ENCODE data around the gene SLC5A2. TPM values are rescaled to one million over a fixed set of nuclear protein-coding genes. Genes with fewer than 3 reads are reported as not detected.
"Not testable (repeated sequence)": the region's sequence is repeated elsewhere in the genome, so short reads cannot be mapped to it uniquely, and the experiment has no call there.

The SLC5A2 gene
- total RNA-seq, 2 donors from 2014 or later, result not detected

- no peak for TF ChIP-seq CTCF (IDR thresholded peaks at IDR 0.05)
Observed at GRCh38 chr16:31522071-31522470, 39.1 kb downstream of the SLC5A2 start.

GRCh38 chr16:31523768-31524167 lies 40.8 kb downstream of the SLC5A2 start:
- DNase-seq (ENCODE audit: low spot score); H3K4me3 ChIP-seq; H3K27me3 ChIP-seq; H3K9me3 ChIP-seq; H3K27ac ChIP-seq; H3K4me1 ChIP-seq; H3K36me3 ChIP-seq: not testable (repeated sequence)

More at GRCh38 chr16:31522071-31522470, 39.1 kb downstream of the SLC5A2 start:
- Histone ChIP-seq H3K27ac (no peak overlapping the region), H3K27me3 (no peaks in the 10 kb centered on the region), H3K9me3 (no peaks in the 10 kb centered on the region), H3K4me1 (no peaks in the 10 kb centered on the region), H3K36me3 (no peaks in the 10 kb centered on the region), H3K4me3 (no peak overlapping the region)
- no peak for DNase-seq (ENCODE audit: low spot score)

- DNase-seq (ENCODE audit: low spot score), result no peak
- no peak for TF ChIP-seq CTCF (IDR thresholded peaks at IDR 0.05)
- Histone ChIP-seq H3K27ac (no peak overlapping the region), H3K36me3 (no peaks in the 10 kb centered on the region), H3K27me3 (no peaks in the 10 kb centered on the region), H3K9me3 (no peaks in the 10 kb centered on the region), H3K4me3 (no peak overlapping the region), H3K4me1 (peaks cover 0 to 15% of the 10 kb centered on the region in 2 donors)
Observed at GRCh38 chr16:31525113-31525512, 42.2 kb downstream of the SLC5A2 start.

- Histone ChIP-seq H3K9me3 (no peaks in the 10 kb centered on the region), H3K27ac (no peak within 1 kb of the TSS), H3K4me1 (peaks cover 0 to 15% of the 10 kb centered on the region in 2 donors), H3K4me3 (peak within 1 kb of the TSS in 1 of 2 donors; percentile 49), H3K27me3 (no peaks in the 10 kb centered on the region), H3K36me3 (no peaks in the 10 kb centered on the region)
- no peak for DNase-seq (ENCODE audit: low spot score)
- no peak for TF ChIP-seq CTCF (IDR thresholded peaks at IDR 0.05)
Observed at GRCh38 chr16:31527734-31528274, 44.9 kb downstream of the SLC5A2 start, which contains the start of gene AHSP. TSS of gene AHSP (plus strand) at chr16:31527900. CDS start at chr16:31528140, 240 bp downstream.

GRCh38 chr16:31528523-31529107 lies 45.7 kb downstream of the SLC5A2 start:
- no peaks in the 10 kb centered on the region for H3K27me3 ChIP-seq
- H3K4me3 ChIP-seq, result peak overlapping the region; percentile 33 to 49
- H3K27ac ChIP-seq, result peak overlapping the region in 1 of 2 donors; percentile 10
- no peaks in the 10 kb centered on the region for H3K36me3 ChIP-seq
- H3K9me3 ChIP-seq, result no peaks in the 10 kb centered on the region
- H3K4me1 ChIP-seq, result peaks cover 0 to 15% of the 10 kb centered on the region in 2 donors
- no peak for DNase-seq (ENCODE audit: low spot score)
- TF ChIP-seq CTCF (IDR thresholded peaks at IDR 0.05), result no peak

GRCh38 chr16:31529108-31529936 lies 46.4 kb downstream of the SLC5A2 start:
- Histone ChIP-seq H3K4me3 (peak overlapping the region; percentile 33 to 49), H3K27ac (peak overlapping the region in 1 of 2 donors; percentile 10), H3K9me3 (no peaks in the 10 kb centered on the region), H3K4me1 (peaks cover 0 to 15% of the 10 kb centered on the region in 2 donors), H3K27me3 (no peaks in the 10 kb centered on the region), H3K36me3 (no peaks in the 10 kb centered on the region)
- no peak for TF ChIP-seq CTCF (IDR thresholded peaks at IDR 0.05)
- no peak for DNase-seq (ENCODE audit: low spot score)

All from right atrium auricular region (tissue), 2 donors.